NCI-H2196 treated with DMSO at 0.1 percent for 48 hours (cell line): ENCODE data around the gene MAP3K7.

ENCODE experiments used
- DNase-seq: peaks from one replicate; lab custom pipeline; 2025; ENCODE audit not compliant: unreplicated experiment; lab: John Stamatoyannopoulos, UW

MAP3K7 gene

DNA sequence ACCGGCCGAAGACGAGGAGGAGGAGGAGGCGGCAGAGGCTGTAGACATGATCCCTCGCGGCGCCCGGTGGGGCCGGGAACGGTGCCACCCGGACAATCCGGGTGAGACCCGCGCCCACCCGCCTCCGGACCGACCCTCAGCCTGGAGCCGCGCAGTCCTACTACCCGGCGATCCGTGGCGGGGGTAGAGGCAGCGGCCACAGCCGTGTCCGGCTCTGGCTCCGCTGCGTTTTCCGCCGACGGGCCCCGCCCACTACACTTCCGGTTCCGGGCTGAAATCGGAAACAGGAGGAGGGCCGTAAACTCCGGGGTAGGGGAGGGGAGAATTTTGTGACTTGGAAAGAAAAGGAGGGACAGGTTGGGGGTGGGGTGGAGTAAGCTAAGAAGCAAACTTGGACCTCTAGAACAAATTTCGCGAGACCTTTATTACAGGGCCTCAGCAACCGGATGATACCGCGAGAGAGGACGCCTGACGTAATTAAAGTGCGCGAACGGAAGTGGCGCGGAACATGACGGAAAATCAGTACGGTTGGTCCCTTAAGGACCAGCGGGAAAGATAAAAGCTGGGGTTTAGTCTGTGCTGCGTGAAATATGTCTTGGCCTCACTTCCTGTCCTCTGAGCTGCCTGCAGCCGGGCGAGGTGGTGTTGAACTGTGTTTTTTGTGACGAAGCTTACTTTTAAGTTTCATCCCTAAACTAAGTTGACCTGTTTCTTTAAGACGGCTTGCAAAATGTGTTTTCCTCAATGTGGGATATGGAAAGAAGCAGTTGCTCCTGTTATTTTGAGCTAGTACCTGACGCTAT, at the start of gene MAP3K7:
MAP3K7 (minus strand) TSS at position 237 of the 803 bp plus-strand sequence; CDS start at position 48, 189 bp downstream.
- peak; percentile 78 for DNase-seq

DNA sequence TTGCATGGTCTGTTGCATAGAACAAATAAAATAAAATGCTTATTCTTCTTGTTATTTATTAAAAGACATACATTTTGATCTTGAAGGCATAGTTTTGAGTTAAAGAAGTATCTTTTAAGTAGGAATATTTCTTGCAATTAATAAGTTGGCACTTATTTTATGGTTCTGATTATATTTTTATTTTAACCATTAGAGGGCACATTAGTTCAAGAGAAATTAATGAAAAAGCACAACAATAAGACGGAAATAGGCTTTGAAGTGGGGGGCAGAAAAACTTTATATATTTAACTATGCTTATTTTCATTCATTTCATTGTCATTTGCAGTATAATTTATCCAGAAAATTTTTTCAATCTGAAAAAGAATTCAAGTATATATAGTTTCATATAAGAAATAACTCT, 44.2 kb upstream of the MAP3K7 start:
- DNase-seq = no peak

DNA sequence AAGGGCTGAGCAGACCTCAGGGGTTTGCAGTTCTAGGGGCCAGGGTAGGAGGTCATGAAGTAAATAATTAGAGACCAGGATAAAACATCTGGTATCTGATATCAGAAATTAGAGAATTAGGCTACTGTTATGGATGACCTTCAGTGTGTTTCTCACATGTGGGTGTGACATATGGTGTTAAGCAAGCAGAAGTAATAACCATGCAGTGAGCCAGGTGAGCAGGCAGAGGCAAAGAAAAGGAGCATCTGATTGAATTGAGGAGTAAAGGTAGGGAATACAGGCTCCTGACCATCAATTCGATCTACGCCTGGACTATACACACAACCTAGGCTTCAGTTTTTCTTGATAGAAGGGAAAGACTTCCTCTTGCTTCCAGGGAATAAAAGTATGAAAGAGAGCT, 34.7 kb upstream of the MAP3K7 start:
- DNase-seq = no peak

DNA sequence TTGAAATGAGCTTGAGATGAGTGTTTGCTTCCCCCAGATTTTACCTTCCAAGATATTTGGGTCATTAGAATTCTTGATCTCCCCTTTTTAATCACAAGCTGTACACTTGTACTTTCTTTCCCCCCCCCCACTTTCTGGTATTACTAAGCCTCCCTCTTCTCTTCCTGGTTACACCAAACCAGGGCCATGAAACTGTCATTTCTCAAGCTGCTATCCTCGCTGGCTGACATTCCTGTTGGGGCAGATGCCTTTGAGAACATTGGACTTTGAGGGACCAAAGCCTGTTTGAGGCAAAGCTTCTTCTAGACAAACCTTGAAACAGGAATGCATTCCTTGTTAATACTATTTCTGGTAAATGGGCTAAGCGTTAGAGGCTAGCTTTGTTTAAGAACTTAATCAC, 32.3 kb upstream of the MAP3K7 start:
- no peak for DNase-seq

DNA sequence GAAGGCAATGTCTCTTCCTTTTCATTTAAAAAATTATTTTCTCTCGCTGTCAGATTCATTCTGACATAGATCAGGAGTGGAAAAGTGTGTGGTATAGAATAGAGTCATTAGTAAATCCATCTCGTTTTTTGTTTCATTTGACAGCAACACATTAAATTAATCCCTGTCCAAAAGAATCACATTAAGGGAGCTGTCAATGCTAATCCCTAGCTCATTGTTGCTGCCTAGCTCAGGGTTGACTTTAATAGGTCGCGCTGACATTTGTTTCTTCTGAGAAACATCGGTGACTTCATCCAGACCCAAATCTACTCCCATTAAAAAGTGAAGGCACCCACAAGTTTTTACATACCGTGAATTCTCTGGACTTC, 25.4 kb upstream of the MAP3K7 start:
- DNase-seq = no peak

DNA sequence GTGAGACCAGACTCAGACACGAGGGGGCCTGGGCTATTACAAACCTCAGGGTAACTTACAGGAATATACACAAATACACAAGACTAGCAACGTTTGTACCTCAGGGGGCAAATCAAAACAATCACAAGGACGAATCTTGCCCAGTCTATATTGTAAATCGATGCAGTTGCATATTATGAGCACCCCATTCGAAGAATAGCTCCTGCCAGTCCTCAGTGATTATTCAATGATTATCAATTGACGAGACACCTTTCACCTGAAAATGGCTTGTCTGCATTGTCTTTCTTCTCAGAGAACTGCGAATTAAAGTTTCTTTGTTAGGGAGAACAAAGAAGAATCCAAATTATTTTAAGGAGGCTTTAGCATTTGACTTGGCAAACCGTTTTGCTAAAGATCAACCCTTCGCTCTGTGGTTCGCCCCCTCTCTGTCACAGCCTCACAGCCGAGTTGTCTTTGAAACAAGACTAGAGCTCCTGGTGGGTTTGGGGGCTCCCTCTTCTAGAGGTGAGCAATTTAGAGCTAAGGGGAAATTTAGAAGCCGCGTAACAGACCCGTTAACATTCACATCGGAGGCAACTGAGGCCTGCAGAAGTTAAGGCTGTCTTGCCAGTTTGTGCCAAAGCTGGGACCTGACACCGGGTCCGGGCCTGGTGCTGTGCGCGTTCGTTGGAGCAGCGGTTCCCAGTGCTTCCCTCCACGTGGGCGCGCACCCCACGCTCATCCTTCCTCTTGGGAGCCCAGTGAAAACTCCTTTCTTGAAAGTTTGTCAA, 24.9 kb upstream of the MAP3K7 start:
- no peak for DNase-seq

DNA sequence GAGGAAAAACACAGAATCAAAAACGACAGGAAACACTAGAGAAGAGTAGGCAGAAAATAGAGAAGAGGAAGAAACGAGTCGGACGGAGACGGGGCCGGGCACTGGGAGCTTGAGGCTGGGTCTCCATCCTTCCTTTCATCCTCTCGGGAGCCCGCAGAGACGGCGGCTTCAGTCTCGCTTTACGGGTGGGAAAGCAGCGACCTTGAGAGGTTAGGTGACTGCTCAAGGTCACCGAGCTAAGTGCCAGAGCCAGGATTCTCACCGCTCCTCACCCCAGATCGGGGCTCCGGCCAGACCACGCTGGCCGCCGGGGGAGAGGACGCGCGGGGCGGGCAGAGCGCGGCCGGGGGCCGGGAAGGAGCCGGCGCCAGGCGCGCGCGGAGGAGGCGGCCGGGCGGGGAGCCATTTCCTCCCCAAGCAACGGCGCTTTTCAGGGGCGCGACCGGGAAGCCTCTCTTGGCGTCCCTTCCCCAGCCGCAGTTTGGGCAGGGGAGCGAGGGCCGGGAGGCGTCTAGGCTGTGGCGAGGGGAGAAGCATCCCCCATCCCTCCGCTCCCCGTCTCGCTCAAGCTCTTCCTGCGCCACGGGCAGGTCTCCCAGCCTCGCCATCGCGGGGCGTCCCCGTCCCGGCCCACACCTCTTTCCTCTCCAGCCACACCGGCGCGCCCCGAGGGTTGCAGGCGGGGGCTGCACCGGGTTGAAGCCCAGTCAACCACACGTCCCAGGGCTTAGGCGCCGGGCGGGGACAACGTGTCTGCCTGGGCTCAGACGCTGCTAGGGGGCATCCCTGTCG, 24.1 kb upstream of the MAP3K7 start:
- DNase-seq = no peak

DNA sequence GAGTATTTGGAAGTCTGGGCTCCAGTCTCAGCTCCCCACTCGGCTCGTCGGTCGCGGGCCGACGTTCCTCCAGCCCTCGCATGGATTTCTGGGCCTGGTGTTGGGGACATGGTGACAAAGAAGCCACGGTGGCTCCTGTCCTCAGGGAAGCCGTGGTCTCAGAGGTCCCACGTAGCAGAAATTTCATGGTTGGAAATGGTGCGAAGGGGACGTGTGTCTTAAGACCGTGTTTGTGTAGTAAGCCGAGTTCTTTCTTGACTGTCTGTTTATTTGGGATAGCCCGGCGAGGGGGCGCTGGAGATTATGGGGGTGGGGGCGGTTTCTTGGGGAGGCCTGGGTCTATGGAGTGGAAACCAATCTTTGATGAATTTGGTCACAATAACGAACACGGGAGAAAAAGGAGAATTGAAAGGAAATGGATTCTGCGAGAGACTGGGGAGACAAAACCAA, 23.5 kb upstream of the MAP3K7 start:
- DNase-seq = no peak

DNA sequence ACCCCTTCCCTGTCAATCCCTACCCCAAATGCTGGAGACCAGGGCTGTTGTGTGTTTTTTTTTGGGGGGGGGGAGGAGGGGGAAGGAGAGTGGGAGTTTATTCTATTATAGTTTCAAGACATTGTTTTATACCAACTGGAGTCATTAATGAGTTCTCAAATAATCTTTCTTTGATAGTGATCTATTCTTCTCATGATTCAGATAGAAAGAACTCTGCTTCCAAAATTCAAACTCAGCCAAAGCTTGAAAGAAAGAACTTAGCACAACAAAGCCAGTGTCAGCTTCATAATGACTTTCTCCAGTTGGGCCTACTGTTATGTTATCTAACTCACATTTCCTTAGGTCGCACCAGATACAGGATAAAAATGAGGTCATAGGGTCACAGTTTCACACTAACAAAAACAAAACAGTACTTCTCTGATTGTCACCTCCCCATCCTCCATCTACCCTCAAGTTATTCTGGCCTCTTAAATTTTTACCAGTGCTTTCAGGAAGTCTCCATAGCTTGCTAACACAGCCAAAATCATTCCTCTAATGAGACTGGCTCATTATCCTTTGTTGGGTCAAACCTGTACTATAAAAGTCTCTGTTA, 19.0 kb upstream of the MAP3K7 start:
- no peak for DNase-seq

DNA sequence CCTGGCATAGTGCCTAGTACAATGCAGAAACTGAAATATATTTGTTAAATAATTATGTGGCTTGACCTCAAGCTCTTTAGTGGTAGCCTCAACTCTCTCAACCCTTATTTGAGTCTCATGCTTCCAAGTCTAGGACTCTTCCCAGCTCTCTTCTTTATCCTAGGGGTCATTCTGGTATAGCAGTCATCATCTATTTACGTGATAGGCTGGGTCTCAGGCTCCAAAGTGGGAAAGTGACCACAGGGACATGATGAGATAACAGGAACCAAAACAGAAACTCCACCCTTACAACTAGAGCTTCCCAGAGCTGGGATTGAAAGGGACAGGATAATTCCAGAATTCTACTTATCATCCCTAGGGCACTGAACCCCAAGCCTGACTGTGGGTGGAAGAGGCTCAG, 17.7 kb upstream of the MAP3K7 start:
- no peak for DNase-seq

DNA sequence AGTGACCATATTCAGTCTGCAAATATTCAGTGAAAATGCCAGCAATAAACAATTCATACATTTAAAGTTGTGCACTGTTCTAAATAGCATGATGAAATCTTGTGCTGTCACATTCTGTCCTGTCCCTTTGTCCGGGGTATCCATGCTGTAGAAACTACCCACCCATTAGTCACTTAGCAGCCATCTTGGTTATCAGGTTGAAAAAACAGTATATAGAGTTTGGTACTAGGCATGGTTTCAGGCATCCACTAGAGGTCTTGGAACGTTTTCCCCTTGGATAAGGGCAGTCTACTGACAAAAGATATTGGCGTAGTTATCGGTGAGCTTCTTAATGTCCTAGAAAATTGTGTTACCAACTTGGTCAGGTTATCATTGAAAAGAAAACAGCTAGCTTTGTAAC, 12.3 kb upstream of the MAP3K7 start:
- DNase-seq = no peak

DNA sequence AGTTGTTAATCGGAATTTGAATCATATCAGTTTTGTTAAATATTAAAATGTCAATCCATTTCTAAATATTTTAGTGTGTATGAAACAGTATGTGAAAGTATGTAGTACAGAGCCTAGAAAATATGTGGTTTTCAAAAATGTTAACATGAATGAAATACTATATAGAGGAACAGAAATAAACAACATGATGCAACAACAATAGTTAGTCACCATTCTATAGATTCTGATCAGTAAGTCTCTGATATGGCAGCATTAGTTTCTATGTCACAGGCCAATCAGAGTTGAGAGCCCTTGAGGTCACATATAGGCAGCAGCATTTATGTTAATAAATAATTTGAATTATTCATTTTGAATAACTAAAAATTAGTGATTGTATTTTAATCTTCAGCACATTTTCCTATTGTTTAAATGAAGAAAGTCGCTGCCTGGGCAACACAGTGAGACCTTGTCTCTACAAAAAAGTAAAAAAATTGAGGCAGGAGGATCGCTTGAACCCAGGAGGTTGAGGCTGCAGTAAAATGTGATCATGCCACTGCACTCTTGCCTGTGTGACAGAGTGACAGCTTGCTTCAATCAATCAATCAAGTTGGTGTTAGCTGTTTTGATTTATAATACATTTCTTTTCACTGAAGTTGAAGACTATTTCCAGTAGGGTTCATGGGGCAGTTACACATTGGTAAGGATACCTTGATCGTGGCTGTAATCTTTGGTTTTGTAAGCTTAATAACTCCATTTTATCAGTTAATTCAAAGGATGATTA, 11.5 kb upstream of the MAP3K7 start:
- DNase-seq = no peak

DNA sequence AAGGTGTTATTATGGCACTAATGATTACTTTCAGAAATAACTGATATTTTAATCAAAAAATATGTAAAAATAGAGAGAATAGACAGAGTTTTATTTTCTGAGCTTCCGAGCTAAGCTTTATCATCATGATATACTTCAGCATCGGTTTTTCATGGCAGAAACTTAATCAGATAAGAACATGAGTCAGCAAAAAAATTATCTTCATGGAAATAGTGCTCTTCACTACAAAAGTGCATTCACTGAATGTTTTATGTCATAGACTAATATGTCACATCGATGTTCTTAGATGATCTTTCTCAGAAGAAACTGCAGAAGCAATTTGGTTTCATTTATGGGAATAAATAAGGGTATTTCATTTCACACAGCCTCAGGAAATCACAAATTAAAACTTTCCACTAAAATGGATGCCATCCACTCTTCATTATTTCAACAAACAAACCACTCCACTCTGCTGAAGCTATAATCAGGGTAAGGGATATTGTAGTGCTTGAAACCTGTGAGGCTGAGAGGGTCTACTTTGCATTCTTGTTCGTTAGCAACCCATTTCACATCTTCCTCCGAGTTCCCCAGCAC, 10.2 kb upstream of the MAP3K7 start:
- no peak for DNase-seq

DNA sequence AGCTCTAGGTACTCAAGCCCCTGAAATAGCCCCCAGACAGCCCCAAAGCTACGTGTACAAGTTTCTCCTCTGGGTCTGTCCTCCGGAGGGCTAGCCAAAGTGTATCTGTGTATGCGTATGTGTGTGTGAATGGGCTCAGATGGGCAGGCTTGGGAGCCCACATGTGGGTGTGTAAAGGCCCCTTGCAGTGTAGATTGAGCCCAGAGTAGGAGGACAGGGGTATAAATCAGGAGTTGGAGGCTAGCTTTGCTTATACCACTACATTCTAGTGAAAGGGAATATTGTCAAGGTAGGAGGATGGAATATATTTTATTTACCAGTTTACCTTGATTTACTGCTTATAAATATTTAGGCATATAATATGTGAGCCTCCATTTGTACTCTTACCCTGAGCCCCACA, 9.0 kb upstream of the MAP3K7 start:
- no peak for DNase-seq

DNA sequence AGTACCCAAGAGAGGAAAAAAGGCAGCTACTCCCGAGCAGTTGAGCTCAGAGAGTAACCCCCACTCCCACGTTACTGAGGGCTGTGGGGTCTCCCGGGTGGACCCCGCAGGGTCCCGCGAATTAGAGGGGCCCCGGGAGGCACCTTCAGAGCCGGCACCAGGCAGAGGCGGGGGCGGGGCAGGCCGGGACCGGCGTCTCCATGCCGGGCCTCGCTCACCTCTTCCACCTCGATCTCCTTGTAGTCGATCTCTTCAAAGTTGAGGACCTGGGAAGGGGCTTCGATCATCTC, 381 bp downstream of the MAP3K7 start:
- DNase-seq = no peak

DNA sequence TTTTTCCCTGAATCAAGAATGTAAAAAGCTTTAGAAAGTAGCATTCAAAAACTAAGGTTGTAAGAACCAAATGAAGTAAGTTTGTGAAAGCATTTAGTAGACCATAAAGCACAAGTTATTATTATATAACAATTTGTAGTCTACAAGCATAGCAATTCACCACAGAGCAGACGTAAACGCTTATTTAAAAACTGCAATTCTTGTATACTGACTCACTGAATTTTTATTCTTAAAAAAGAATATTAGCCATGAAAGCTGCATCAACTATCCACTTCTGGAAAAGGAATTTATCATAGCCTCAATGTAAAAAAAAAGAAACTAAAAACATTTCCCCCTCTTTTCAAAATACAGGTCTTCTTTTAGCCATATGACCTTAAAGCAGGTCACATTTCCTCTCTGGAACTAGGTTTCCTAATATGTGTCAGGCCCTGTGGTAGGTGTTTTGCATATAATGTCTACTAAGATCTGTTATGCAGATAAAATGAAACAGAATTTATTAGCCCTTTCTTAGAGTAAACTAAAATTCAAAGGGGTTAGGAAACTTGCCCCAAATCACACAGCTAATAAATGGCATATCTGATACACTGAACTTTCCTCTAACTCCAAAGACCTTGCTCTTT, 2.1 kb downstream of the MAP3K7 start:
- no peak for DNase-seq

DNA sequence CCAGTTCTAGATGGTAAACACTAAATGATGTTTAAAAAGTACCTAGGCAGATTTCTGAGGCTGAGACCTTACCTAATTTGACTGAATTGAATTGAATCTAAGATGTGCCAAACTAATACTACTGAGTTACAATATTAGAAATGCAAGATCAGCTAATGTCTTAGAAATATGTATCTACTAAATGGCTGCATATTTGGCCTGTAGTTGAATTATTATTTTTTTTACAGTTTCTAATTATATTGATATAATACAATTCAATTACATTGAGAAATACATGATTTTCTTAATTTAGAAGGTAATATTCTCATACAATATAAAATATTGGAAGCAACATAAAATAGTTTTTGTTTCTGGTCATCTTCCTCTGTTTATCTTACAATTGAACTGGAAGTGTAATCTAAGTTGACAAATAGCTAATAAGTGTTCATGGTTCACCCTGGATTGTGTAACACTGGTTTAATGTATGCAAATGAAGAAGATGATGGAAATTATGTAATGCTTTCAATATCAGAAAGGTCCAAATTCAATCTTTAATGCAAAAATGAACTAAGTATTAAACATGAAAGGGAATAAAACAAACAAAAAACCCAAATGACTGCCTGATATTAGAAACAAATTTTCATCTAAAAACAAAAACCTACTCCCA, 2.9 kb downstream of the MAP3K7 start:
- no peak for DNase-seq

DNA sequence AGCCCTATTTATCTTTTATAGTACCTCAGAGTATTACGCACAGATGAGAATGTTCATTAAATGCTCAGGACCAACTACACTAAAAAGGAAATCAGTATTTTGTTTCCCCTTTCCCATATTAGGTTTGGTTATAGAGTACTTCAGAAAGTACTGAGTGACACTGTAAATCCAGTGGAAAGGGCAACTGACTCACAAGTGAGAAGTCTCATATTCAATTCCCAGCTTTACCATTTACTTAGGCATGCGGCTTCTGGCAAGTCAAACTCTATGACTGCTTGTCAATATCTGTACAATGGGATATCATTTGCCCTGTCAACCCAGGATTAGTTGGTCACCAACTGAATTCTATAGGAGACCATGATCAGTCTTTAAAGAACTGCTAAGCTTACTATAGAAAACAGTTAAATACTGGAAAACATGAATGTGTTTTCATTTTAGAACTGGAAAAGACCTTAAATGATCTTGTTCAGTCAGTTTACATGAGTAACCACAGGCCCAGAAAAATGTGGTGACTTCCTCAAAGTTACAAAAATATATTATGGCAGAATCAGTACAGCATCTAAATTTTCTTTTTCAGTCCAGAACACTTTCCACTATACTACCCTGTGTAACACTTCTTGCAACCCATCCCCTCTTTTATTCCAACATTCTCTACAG, 3.6 kb downstream of the MAP3K7 start:
- no peak for DNase-seq

DNA sequence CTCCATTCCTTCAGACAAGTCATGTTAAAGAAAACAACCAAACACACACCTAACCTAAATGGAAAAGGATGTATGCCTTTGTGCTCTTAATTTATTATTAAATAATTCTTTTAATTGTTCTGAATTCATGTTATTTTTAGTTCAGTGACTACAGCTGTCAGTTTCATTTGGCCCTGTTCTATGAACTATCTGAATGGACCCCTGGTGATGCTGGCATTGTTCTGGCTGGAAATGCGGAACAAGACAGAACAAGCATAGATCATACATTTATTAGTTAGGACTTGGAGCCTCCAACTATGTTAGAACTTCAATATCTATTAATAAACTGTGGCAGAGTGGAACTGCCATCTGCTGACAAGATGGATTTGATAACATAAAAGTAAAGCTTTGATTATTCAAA, 5.7 kb downstream of the MAP3K7 start:
- DNase-seq = no peak
